GM12878 (cell line): ENCODE results near the gene DUSP11. TPM values are rescaled to one million over a fixed set of nuclear protein-coding genes. Genes with fewer than 3 reads are reported as not detected.

ENCODE experiments used
- BCL3 ChIP-seq: IDR thresholded peaks from 2 replicates; pipeline ENCODE4 v1.6.1; 2011; ENCODE audit warnings: borderline replicate concordance, low read depth, mild to moderate bottlenecking, moderate library complexity, low read length; ENCODE audit not compliant: insufficient read depth, poor library complexity, severe bottlenecking
- GATAD2B ChIP-seq: fragments of 450-650 bp; conservative IDR thresholded peaks from 2 replicates; pipeline ENCODE4 v1.6.1; 2017; ENCODE audit warnings: low read depth, mild to moderate bottlenecking, moderate library complexity
- MTA2 ChIP-seq: fragments of 450-650 bp; IDR thresholded peaks from 2 replicates; pipeline ENCODE4 v1.6.1; 2016; ENCODE audit warnings: low read depth, mild to moderate bottlenecking, moderate library complexity
- RAD51 ChIP-seq: fragments of 450-650 bp; IDR thresholded peaks from 2 replicates; pipeline ENCODE4 v1.6.1; 2016; ENCODE audit warnings: moderate library complexity, mild to moderate bottlenecking, inconsistent platforms
- REST ChIP-seq: IDR thresholded peaks from 2 replicates; pipeline ENCODE4 v1.6.1; 2012; ENCODE audit warnings: mild to moderate bottlenecking, low read depth, low read length
- TCF3 ChIP-seq: IDR thresholded peaks from 2 replicates; pipeline ENCODE4 v1.6.1; 2012; ENCODE audit warnings: low read depth, mild to moderate bottlenecking, low read length, borderline replicate concordance; ENCODE audit not compliant: insufficient read depth
- ZBTB4 ChIP-seq: fragments of 450-650 bp; formaldehyde crosslinking; IDR thresholded peaks from 2 replicates; pipeline ENCODE4 v1.4.0; 2022; ENCODE audit warnings: mild to moderate bottlenecking, moderate library complexity
- polyA plus RNA-seq, 11 experiments: library from polyadenylated mRNA; depleted of rRNA in 4 of 11; unstranded in 6 of 11; stranded (reverse) in 5 of 11; fragments of >200 nt; fragmentation: Nextera tagmentation in 4 of 11; fragmentation: Illumina TruSeq in 1 of 11; extraction: Ambion mirVana in 4 of 11; extraction: Trizol in 1 of 11; gene quantifications; 1 replicate in 1 of 11; 2 replicates in 10 of 11; pipeline versions ENCODE4 v1.2.1 to v1.2.3, GENCODE V29; 2011 to 2016; ENCODE audit warnings: inconsistent platforms in 2 of 11, missing spikeins in 2 of 11, low read depth in 1 of 11
- total RNA-seq, 4 experiments: library from RNA; depleted of rRNA in 3 of 4; stranded (reverse); fragments of >200 nt in 3 of 4; fragmentation: Illumina TruSeq in 1 of 4; extraction: Trizol in 1 of 4; gene quantifications; 2 replicates each; pipeline versions ENCODE4 v1.2.1 to v1.2.3, GENCODE V29; 2013 to 2021

DUSP11 gene
- total and polyA plus RNA-seq, 10 of the 15 experiments (the other 5 are each of a cell fraction or from before 2014, with no cell fraction given) = 26.4 to 78.4 (median 47.9) TPM

- TF ChIP-seq ZBTB4 (CRISPR knock-in tag) (no peak), REST (no peak), RAD51 (no peak), MTA2 (no peak), GATAD2B (no peak), TCF3 (no peak), BCL3 (no peak)
These were observed 33.1 kb downstream of the DUSP11 start (continued) for GRCh38 chr2:73746877-73747208.
